ENCODE data around the gene PC.
"Not testable (repeated sequence)": the region's sequence is repeated elsewhere in the genome, so short reads cannot be mapped to it uniquely, and the experiment has no call there.

The PC gene

DNA sequence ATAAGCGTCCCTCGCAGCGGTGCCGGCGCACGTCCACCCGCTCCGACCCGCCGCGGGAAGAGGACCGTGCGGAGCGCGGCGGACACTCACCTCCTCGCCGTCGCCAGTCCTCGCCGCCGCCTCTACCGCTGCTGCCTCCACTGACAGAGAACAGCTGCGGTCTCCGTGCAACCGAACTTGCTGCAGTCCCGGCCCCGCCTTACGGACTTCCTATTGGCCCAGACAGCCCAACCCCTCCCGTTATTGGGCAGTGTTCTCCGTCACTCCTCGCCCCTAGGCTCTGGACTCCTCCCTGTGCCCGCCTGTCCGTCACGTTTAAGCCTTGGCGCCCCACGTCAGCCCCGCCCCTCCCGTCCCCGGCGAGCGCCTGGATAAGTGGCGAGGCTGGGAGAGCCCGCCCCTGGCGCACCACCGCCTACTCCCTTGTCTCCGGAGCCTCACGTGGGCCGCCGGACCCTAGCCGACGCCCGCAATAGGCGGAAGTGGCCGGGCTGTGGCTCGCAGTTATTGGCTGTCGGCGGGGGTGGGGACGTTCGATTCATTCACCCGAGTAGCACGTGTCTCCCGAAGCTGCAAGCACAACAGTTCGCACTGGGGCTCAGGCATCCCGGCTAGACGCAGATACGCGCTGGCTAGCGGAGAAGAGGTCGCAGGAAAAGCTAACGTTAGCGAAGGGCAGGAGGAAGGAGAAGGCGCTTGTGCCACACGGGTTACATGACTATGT, at the start of gene PC:
PC (minus strand) TSS at position 152 of the 724 bp plus-strand sequence. CDS start 86,224 bp downstream, outside the sequence.
- DNase-seq (ENCODE audit: low read depth): peak; percentile 100
- TF ChIP-seq, protein P1, sequence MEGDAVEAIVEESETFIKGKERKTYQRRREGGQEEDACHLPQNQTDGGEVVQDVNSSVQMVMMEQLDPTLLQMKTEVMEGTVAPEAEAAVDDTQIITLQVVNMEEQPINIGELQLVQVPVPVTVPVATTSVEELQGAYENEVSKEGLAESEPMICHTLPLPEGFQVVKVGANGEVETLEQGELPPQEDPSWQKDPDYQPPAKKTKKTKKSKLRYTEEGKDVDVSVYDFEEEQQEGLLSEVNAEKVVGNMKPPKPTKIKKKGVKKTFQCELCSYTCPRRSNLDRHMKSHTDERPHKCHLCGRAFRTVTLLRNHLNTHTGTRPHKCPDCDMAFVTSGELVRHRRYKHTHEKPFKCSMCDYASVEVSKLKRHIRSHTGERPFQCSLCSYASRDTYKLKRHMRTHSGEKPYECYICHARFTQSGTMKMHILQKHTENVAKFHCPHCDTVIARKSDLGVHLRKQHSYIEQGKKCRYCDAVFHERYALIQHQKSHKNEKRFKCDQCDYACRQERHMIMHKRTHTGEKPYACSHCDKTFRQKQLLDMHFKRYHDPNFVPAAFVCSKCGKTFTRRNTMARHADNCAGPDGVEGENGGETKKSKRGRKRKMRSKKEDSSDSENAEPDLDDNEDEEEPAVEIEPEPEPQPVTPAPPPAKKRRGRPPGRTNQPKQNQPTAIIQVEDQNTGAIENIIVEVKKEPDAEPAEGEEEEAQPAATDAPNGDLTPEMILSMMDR (conservative IDR thresholded peaks at IDR 0.05; ENCODE audit: control insufficient read depth, insufficient read depth, low read depth, low read length): no peak
- H3K4me3 ChIP-seq (ENCODE audit: control insufficient read depth, low read depth, low read length): peak within 1 kb of the TSS; percentile 49

DNA sequence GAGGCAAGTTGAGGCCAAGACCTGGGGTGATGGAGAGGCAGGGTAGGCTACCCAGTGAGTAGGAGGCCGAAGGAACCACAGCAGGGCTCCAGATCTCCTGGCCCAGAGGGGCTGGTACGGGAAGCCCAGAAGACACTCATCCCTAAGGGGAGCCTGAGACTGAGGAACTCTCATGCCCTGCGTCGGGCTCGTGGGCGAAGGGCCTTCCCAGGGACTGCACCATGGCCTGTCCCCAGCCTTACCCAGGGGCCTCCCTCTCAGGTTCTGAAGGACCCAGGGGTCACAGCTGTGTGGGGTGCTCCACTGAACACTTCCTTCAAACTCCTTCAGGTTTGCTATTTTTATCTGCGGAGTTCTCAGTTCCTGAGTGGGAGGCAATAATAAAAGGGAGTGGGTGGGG, 48.9 kb upstream of the PC start:
- DNase-seq (ENCODE audit: low read depth): no peak
- no peak overlapping the region for H3K4me3 ChIP-seq (ENCODE audit: control insufficient read depth, low read depth, low read length)

GRCh38 chr11:67006029-67006884, 48.1 kb upstream of the PC start:
- H3K4me3 ChIP-seq (ENCODE audit: control insufficient read depth, low read depth, low read length): no peak overlapping the region
- peak; percentile 52 for DNase-seq (ENCODE audit: low read depth)
- TF ChIP-seq, protein P1 (conservative IDR thresholded peaks at IDR 0.05; ENCODE audit: control insufficient read depth, insufficient read depth, low read depth, low read length): no peak

More for the DNA sequence above, 48.9 kb upstream of the PC start:
- TF ChIP-seq, protein P1 (conservative IDR thresholded peaks at IDR 0.05; ENCODE audit: control insufficient read depth, insufficient read depth, low read depth, low read length): no peak

DNA sequence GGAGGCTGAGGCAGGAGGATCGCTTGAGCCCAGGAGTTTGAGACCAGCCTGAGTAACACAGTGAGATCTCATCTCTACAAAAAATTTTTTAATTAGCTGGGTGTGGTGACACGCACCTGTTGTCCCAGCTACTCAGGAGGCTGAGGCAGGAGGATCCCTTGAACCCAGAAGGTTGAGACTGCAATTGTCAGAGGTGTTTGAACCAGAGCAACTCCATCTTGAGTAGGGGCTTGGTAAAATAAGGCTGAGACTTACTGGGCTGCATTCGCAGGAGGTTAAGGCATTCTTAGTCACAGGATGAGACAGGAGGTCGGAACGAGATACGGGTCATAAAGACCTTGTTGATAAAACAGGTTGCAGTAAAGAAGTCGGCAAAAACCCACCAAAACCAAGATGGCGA, 47.0 kb upstream of the PC start:
- H3K4me3 ChIP-seq (ENCODE audit: control insufficient read depth, low read depth, low read length); DNase-seq (ENCODE audit: low read depth): not testable (repeated sequence)

GRCh38 chr11:67002921-67003411, 44.8 kb upstream of the PC start:
- no peak for DNase-seq (ENCODE audit: low read depth)
- TF ChIP-seq, protein P1 (conservative IDR thresholded peaks at IDR 0.05; ENCODE audit: control insufficient read depth, insufficient read depth, low read depth, low read length): no peak
- no peak overlapping the region for H3K4me3 ChIP-seq (ENCODE audit: control insufficient read depth, low read depth, low read length)

GRCh38 chr11:67002297-67002913, 44.2 kb upstream of the PC start:
- no peak for DNase-seq (ENCODE audit: low read depth)
- no peak overlapping the region for H3K4me3 ChIP-seq (ENCODE audit: control insufficient read depth, low read depth, low read length)
- TF ChIP-seq, protein P1 (conservative IDR thresholded peaks at IDR 0.05; ENCODE audit: control insufficient read depth, insufficient read depth, low read depth, low read length): no peak
